GM12878 (cell line): ENCODE measurements around the gene C6orf62. TPM values are rescaled to one million over a fixed set of nuclear protein-coding genes. Genes with fewer than 3 reads are reported as not detected.

Experiments
- DPF2 ChIP-seq: fragments of 450-650 bp; IDR thresholded peaks from 2 replicates; pipeline ENCODE4 v1.6.1; 2017; ENCODE audit warnings: mild to moderate bottlenecking
- NR2F1 ChIP-seq: fragments of 450-650 bp; conservative IDR thresholded peaks from 2 replicates; pipeline ENCODE4 v1.6.1; 2017; ENCODE audit warnings: mild to moderate bottlenecking
- POU2F2 ChIP-seq: IDR thresholded peaks from 3 replicates; pipeline ENCODE4 v1.6.1; 2011; ENCODE audit warnings: low read depth, mild to moderate bottlenecking, low read length, borderline replicate concordance
- RELA ChIP-seq: fragments of 450-650 bp; IDR thresholded peaks from 2 replicates; pipeline ENCODE4 v1.8.0; 2014; ENCODE audit warnings: borderline replicate concordance; ENCODE audit not compliant: partially characterized antibody
- SMAD1 ChIP-seq: fragments of 450-650 bp; IDR thresholded peaks from 2 replicates; pipeline ENCODE4 v1.6.1; 2018; ENCODE audit warnings: mild to moderate bottlenecking, low read depth; ENCODE audit not compliant: partially characterized antibody
- SMAD5 ChIP-seq: IDR thresholded peaks from 2 replicates; pipeline ENCODE4 v1.6.1; 2016; ENCODE audit warnings: antibody characterized with exemption, low read depth
- STAT1 ChIP-seq: fragments of 450-650 bp; conservative IDR thresholded peaks from 2 replicates; pipeline ENCODE4 v1.6.1; 2014; ENCODE audit warnings: antibody characterized with exemption, mild to moderate bottlenecking
- ZNF207 ChIP-seq: fragments of 450-650 bp; IDR thresholded peaks from 2 replicates; pipeline ENCODE4 v1.6.1; 2014; ENCODE audit warnings: antibody characterized with exemption, mild to moderate bottlenecking, borderline replicate concordance
- ZNF384 ChIP-seq: IDR thresholded peaks from 2 replicates; pipeline ENCODE4 v1.6.1; 2012; ENCODE audit warnings: low read depth, mild to moderate bottlenecking, low read length, improper control_type of control experiment, borderline replicate concordance
- polyA plus RNA-seq, 11 experiments: library from polyadenylated mRNA; depleted of rRNA in 4 of 11; unstranded in 6 of 11; stranded (reverse) in 5 of 11; fragments of >200 nt; fragmentation: Nextera tagmentation in 4 of 11; fragmentation: Illumina TruSeq in 1 of 11; extraction: Ambion mirVana in 4 of 11; extraction: Trizol in 1 of 11; gene quantifications; 1 replicate in 1 of 11; 2 replicates in 10 of 11; pipeline versions ENCODE4 v1.2.1 to v1.2.3, GENCODE V29; 2011 to 2016; ENCODE audit warnings: inconsistent platforms in 2 of 11, missing spikeins in 2 of 11, low read depth in 1 of 11
- total RNA-seq, 4 experiments: library from RNA; depleted of rRNA in 3 of 4; stranded (reverse); fragments of >200 nt in 3 of 4; fragmentation: Illumina TruSeq in 1 of 4; extraction: Trizol in 1 of 4; gene quantifications; 2 replicates each; pipeline versions ENCODE4 v1.2.1 to v1.2.3, GENCODE V29; 2013 to 2021
- TF ChIP-seq, protein P1 (sequence below): fragments of 450-650 bp; IDR thresholded peaks from 2 replicates; pipeline ENCODE4 v1.6.1; 2016; ENCODE audit warnings: mild to moderate bottlenecking, moderate library complexity, borderline replicate concordance
- TF ChIP-seq, protein P2 (sequence below): fragments of 450-650 bp; IDR thresholded peaks from 2 replicates; pipeline ENCODE4 v1.6.1; 2017; ENCODE audit warnings: borderline replicate concordance
- TF ChIP-seq, protein P3 (sequence below): IDR thresholded peaks from 2 replicates; pipeline ENCODE4 v1.6.1; 2012; ENCODE audit warnings: low read depth, low read length, improper control_type of control experiment
- TF ChIP-seq, protein P4 (sequence below): fragments of 450-650 bp; conservative IDR thresholded peaks from 2 replicates; pipeline ENCODE4 v1.6.1; 2017; ENCODE audit warnings: mild to moderate bottlenecking, moderate library complexity
- TF ChIP-seq, protein P5 (sequence below): fragments of 450-650 bp; IDR thresholded peaks from 2 replicates; pipeline ENCODE4 v1.6.1; 2017; ENCODE audit warnings: low read depth, mild to moderate bottlenecking, moderate library complexity
- TF ChIP-seq, protein P6 (sequence below): fragments of 150-350 bp; IDR thresholded peaks from 2 replicates; pipeline ENCODE4 v1.6.1; 2016; ENCODE audit warnings: low read depth, low read length

C6orf62 gene
- total and polyA plus RNA-seq, 10 of the 15 experiments (the other 5 are each of a cell fraction or from before 2014, with no cell fraction given), result 55.6 to 565 (median 126) TPM

DNA sequence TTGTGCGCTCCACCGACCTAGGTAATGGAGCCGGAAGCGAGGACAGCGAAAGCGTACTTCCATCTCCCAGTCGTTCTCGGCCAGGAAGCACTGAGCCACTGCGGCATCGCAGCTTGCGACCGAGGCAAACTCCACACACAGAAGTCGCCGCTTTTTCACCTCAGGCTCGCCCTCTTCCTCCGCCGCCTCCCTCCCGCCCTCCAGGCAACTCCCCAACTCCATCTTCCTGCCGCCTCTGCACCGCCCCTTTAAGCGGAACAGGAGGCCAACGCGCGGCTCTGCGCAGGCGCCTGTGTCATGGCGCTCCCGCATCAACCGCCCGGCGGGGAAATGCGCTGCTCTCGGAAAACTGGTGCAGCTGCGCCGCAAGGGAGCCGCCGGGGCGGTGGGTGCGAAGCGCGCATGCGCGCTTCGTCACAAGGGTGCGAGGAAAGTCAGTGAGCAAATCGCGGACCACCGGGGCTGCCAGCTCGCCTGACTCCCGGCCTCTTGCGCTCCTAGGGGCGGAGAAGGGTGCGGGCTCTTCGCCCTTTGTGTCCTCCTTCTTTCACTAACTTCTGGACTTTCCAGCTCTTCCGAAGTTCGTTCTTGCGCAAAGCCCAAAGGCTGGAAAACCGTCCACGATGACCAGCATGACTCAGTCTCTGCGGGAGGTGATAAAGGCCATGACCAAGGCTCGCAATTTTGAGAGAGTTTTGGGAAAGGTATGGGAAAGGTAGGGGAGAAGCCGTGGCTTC is 52.1 kb downstream of the C6orf62 start, which contains the start of the genes ACOT13 and TDP2 (continued):
- TF ChIP-seq, protein P1, sequence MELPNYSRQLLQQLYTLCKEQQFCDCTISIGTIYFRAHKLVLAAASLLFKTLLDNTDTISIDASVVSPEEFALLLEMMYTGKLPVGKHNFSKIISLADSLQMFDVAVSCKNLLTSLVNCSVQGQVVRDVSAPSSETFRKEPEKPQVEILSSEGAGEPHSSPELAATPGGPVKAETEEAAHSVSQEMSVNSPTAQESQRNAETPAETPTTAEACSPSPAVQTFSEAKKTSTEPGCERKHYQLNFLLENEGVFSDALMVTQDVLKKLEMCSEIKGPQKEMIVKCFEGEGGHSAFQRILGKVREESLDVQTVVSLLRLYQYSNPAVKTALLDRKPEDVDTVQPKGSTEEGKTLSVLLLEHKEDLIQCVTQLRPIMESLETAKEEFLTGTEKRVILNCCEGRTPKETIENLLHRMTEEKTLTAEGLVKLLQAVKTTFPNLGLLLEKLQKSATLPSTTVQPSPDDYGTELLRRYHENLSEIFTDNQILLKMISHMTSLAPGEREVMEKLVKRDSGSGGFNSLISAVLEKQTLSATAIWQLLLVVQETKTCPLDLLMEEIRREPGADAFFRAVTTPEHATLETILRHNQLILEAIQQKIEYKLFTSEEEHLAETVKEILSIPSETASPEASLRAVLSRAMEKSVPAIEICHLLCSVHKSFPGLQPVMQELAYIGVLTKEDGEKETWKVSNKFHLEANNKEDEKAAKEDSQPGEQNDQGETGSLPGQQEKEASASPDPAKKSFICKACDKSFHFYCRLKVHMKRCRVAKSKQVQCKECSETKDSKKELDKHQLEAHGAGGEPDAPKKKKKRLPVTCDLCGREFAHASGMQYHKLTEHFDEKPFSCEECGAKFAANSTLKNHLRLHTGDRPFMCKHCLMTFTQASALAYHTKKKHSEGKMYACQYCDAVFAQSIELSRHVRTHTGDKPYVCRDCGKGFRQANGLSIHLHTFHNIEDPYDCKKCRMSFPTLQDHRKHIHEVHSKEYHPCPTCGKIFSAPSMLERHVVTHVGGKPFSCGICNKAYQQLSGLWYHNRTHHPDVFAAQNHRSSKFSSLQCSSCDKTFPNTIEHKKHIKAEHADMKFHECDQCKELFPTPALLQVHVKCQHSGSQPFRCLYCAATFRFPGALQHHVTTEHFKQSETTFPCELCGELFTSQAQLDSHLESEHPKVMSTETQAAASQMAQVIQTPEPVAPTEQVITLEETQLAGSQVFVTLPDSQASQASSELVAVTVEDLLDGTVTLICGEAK, result peak; percentile 93
- TF ChIP-seq, protein P2, sequence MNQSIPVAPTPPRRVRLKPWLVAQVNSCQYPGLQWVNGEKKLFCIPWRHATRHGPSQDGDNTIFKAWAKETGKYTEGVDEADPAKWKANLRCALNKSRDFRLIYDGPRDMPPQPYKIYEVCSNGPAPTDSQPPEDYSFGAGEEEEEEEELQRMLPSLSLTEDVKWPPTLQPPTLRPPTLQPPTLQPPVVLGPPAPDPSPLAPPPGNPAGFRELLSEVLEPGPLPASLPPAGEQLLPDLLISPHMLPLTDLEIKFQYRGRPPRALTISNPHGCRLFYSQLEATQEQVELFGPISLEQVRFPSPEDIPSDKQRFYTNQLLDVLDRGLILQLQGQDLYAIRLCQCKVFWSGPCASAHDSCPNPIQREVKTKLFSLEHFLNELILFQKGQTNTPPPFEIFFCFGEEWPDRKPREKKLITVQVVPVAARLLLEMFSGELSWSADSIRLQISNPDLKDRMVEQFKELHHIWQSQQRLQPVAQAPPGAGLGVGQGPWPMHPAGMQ, result no peak
- TF ChIP-seq POU2F2 (peak; percentile 63), SMAD1 (peak; percentile 23), RELA (peak; percentile 66), SMAD5 (0 out of 2 replicates have a peak, but pooled peaks have one; percentile 56), DPF2 (no peak; the same call in 1 of the 2 replicates), STAT1 (0 out of 2 replicates have a peak, but pooled peaks have one; percentile 33), ZNF207 (peak; percentile 32; the same call in 1 of the 2 replicates), NR2F1 (peak; percentile 23; the same call in 1 of the 2 replicates), ZNF384 (no peak)
- TF ChIP-seq, protein P3, sequence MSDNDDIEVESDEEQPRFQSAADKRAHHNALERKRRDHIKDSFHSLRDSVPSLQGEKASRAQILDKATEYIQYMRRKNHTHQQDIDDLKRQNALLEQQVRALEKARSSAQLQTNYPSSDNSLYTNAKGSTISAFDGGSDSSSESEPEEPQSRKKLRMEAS, result 0 out of 2 replicates have a peak, but pooled peaks have one; percentile 57
- TF ChIP-seq, protein P4, sequence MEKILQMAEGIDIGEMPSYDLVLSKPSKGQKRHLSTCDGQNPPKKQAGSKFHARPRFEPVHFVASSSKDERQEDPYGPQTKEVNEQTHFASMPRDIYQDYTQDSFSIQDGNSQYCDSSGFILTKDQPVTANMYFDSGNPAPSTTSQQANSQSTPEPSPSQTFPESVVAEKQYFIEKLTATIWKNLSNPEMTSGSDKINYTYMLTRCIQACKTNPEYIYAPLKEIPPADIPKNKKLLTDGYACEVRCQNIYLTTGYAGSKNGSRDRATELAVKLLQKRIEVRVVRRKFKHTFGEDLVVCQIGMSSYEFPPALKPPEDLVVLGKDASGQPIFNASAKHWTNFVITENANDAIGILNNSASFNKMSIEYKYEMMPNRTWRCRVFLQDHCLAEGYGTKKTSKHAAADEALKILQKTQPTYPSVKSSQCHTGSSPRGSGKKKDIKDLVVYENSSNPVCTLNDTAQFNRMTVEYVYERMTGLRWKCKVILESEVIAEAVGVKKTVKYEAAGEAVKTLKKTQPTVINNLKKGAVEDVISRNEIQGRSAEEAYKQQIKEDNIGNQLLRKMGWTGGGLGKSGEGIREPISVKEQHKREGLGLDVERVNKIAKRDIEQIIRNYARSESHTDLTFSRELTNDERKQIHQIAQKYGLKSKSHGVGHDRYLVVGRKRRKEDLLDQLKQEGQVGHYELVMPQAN, result 0 out of 2 replicates have a peak, but pooled peaks have one; percentile 42
- TF ChIP-seq, protein P5, sequence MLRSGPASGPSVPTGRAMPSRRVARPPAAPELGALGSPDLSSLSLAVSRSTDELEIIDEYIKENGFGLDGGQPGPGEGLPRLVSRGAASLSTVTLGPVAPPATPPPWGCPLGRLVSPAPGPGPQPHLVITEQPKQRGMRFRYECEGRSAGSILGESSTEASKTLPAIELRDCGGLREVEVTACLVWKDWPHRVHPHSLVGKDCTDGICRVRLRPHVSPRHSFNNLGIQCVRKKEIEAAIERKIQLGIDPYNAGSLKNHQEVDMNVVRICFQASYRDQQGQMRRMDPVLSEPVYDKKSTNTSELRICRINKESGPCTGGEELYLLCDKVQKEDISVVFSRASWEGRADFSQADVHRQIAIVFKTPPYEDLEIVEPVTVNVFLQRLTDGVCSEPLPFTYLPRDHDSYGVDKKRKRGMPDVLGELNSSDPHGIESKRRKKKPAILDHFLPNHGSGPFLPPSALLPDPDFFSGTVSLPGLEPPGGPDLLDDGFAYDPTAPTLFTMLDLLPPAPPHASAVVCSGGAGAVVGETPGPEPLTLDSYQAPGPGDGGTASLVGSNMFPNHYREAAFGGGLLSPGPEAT, result peak; percentile 86
- TF ChIP-seq, protein P6, sequence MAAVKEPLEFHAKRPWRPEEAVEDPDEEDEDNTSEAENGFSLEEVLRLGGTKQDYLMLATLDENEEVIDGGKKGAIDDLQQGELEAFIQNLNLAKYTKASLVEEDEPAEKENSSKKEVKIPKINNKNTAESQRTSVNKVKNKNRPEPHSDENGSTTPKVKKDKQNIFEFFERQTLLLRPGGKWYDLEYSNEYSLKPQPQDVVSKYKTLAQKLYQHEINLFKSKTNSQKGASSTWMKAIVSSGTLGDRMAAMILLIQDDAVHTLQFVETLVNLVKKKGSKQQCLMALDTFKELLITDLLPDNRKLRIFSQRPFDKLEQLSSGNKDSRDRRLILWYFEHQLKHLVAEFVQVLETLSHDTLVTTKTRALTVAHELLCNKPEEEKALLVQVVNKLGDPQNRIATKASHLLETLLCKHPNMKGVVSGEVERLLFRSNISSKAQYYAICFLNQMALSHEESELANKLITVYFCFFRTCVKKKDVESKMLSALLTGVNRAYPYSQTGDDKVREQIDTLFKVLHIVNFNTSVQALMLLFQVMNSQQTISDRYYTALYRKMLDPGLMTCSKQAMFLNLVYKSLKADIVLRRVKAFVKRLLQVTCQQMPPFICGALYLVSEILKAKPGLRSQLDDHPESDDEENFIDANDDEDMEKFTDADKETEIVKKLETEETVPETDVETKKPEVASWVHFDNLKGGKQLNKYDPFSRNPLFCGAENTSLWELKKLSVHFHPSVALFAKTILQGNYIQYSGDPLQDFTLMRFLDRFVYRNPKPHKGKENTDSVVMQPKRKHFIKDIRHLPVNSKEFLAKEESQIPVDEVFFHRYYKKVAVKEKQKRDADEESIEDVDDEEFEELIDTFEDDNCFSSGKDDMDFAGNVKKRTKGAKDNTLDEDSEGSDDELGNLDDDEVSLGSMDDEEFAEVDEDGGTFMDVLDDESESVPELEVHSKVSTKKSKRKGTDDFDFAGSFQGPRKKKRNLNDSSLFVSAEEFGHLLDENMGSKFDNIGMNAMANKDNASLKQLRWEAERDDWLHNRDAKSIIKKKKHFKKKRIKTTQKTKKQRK, result no peak
